HG02973 (cell line): ENCODE measurements around the gene SDK1.
"Not testable (repeated sequence)": the region's sequence is repeated elsewhere in the genome, so short reads cannot be mapped to it uniquely, and the experiment has no call there.

Experiments
- ATAC-seq: cut with Tn5 transposase; IDR thresholded peaks from one replicate; pipeline ENCODE4 v1.9.1; 2021; ENCODE audit warnings: moderate library complexity; ENCODE audit not compliant: unreplicated experiment

Gene SDK1

GRCh38 chr7:4204513-4205165, 903.6 kb downstream of the SDK1 start:
- ATAC-seq: no peak

- no peak for ATAC-seq
These were observed 904.8 kb downstream of the SDK1 start for GRCh38 chr7:4205828-4206227.

GRCh38 chr7:4207011-4207410, 906.0 kb downstream of the SDK1 start:
- no peak for ATAC-seq

GRCh38 chr7:4208086-4208485, 907.0 kb downstream of the SDK1 start:
- no peak for ATAC-seq

GRCh38 chr7:4208586-4208985, 907.5 kb downstream of the SDK1 start:
- ATAC-seq: no peak

GRCh38 chr7:4209126-4209525, 908.1 kb downstream of the SDK1 start:
- ATAC-seq: no peak

- ATAC-seq: no peak
These were observed 908.9 kb downstream of the SDK1 start for GRCh38 chr7:4209966-4210365.

GRCh38 chr7:4210821-4211220, 909.8 kb downstream of the SDK1 start:
- no peak for ATAC-seq

- ATAC-seq: no peak
These were observed 910.2 kb downstream of the SDK1 start for GRCh38 chr7:4211261-4211660.

GRCh38 chr7:4212376-4212775, 911.3 kb downstream of the SDK1 start:
- no peak for ATAC-seq

GRCh38 chr7:4214291-4215155, 913.5 kb downstream of the SDK1 start:
- ATAC-seq: no peak

- no peak for ATAC-seq
These were observed 914.2 kb downstream of the SDK1 start for GRCh38 chr7:4215176-4215720.

- ATAC-seq: no peak
These were observed 915.0 kb downstream of the SDK1 start for GRCh38 chr7:4216016-4216415.

GRCh38 chr7:4217126-4217660, 916.1 kb downstream of the SDK1 start:
- not testable (repeated sequence) for ATAC-seq

- ATAC-seq: no peak
These were observed 917.4 kb downstream of the SDK1 start for GRCh38 chr7:4218481-4218880.

GRCh38 chr7:4220011-4220410, 919.0 kb downstream of the SDK1 start:
- no peak for ATAC-seq

GRCh38 chr7:4221043-4221442, 920.0 kb downstream of the SDK1 start:
- ATAC-seq: no peak

GRCh38 chr7:4222676-4223075, 921.6 kb downstream of the SDK1 start:
- no peak for ATAC-seq

GRCh38 chr7:4225361-4225771, 924.3 kb downstream of the SDK1 start:
- no peak for ATAC-seq

GRCh38 chr7:4225881-4226523, 925.0 kb downstream of the SDK1 start:
- ATAC-seq: no peak

- ATAC-seq: no peak
These were observed 925.5 kb downstream of the SDK1 start for GRCh38 chr7:4226524-4226882.
